ENCODE data around the gene LRP8. TPM values are rescaled to one million over a fixed set of nuclear protein-coding genes. Genes with fewer than 3 reads are reported as not detected.

Gene LRP8
- total RNA-seq, 1 donor from 2014 or later, result 21.1 TPM

GRCh38 chr1:53349968-53350852 is 22.3 kb upstream of the LRP8 start:
- Histone ChIP-seq H3K27ac (no peak overlapping the region), H3K36me3 (no peaks in the 10 kb centered on the region), H3K9me3 (no peaks in the 10 kb centered on the region), H3K4me3 (no peak overlapping the region), H3K27me3 (no peaks in the 10 kb centered on the region), H3K4me1 (no peaks in the 10 kb centered on the region)
- peak in 1 of 2 donors; percentile 85 for DNase-seq (ENCODE audit: extremely low spot score in 2 of 2)
- no peak for TF ChIP-seq POLR2AphosphoS5 (IDR thresholded peaks at IDR 0.05; ENCODE audit: insufficient read depth in 1 of 2, low read depth in 1 of 2)
- intact Hi-C loops (cut with DNase I), result no loop called here

- H3K27me3 ChIP-seq, result no peaks in the 10 kb centered on the region
- no peaks in the 10 kb centered on the region for H3K36me3 ChIP-seq
- H3K4me1 ChIP-seq, result no peaks in the 10 kb centered on the region
- H3K27ac ChIP-seq, result no peak overlapping the region
- TF ChIP-seq POLR2A (IDR thresholded peaks at IDR 0.05), result no peak
- TF ChIP-seq CTCF (IDR thresholded peaks at IDR 0.05), result no peak
- no peak for TF ChIP-seq POLR2AphosphoS5 (IDR thresholded peaks at IDR 0.05; ENCODE audit: insufficient read depth in 1 of 2, low read depth in 1 of 2)
- DNase-seq (ENCODE audit: extremely low spot score in 2 of 2), result peak; percentile 44 to 93
- intact Hi-C loops (cut with DNase I), result no loop called here
- H3K4me3 ChIP-seq, result no peak overlapping the region
- H3K9me3 ChIP-seq, result no peaks in the 10 kb centered on the region
Measured at GRCh38 chr1:53349369-53349835, 21.5 kb upstream of the LRP8 start.

GRCh38 chr1:53348486-53349368 is 20.9 kb upstream of the LRP8 start:
- Histone ChIP-seq H3K27ac (no peak overlapping the region), H3K4me3 (no peak overlapping the region), H3K27me3 (no peaks in the 10 kb centered on the region), H3K4me1 (no peaks in the 10 kb centered on the region), H3K36me3 (no peaks in the 10 kb centered on the region), H3K9me3 (no peaks in the 10 kb centered on the region)
- TF ChIP-seq POLR2A (IDR thresholded peaks at IDR 0.05) (no peak), CTCF (IDR thresholded peaks at IDR 0.05) (no peak), POLR2AphosphoS5 (IDR thresholded peaks at IDR 0.05; ENCODE audit: insufficient read depth in 1 of 2, low read depth in 1 of 2) (no peak)
- peak; percentile 67 to 92 for DNase-seq (ENCODE audit: extremely low spot score in 2 of 2)
- intact Hi-C loops (cut with DNase I), result no loop called here

DNA sequence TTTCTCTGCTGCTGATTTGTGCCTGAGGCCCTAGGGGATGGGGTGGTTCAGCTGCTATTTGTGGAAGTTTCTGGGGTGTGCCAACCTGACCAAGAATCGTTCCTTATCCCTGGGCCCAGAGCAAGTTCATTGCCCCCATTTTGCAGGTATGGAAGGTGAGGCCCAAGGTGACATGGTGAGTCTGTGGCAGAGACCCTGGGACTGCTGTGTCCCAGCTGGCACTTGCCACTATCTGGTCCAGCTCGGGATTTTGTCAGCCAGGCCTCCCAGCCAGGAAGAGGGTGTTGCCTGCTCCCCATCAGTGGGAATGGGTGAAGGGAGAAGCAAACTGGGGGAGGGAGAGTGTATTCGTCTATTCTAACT is 18.9 kb upstream of the LRP8 start:
- no peaks in the 10 kb centered on the region for H3K9me3 ChIP-seq
- intact Hi-C loops (cut with DNase I), result no loop called here
- TF ChIP-seq POLR2A (IDR thresholded peaks at IDR 0.05) (no peak), CTCF (IDR thresholded peaks at IDR 0.05) (no peak), POLR2AphosphoS5 (IDR thresholded peaks at IDR 0.05; ENCODE audit: insufficient read depth in 1 of 2, low read depth in 1 of 2) (no peak)
- peak in 1 of 2 donors; percentile 67 for DNase-seq (ENCODE audit: extremely low spot score in 2 of 2)
- H3K4me3 ChIP-seq, result no peak overlapping the region
- no peak overlapping the region for H3K27ac ChIP-seq
- no peaks in the 10 kb centered on the region for H3K27me3 ChIP-seq
- H3K36me3 ChIP-seq, result no peaks in the 10 kb centered on the region
- H3K4me1 ChIP-seq, result no peaks in the 10 kb centered on the region

GRCh38 chr1:53345996-53346813 is 18.3 kb upstream of the LRP8 start:
- Histone ChIP-seq H3K9me3 (no peaks in the 10 kb centered on the region), H3K27me3 (no peaks in the 10 kb centered on the region), H3K4me3 (no peak overlapping the region), H3K4me1 (no peaks in the 10 kb centered on the region), H3K36me3 (no peaks in the 10 kb centered on the region), H3K27ac (no peak overlapping the region)
- intact Hi-C loops (cut with DNase I), result no loop called here
- TF ChIP-seq POLR2AphosphoS5 (IDR thresholded peaks at IDR 0.05; ENCODE audit: insufficient read depth in 1 of 2, low read depth in 1 of 2) (no peak), CTCF (IDR thresholded peaks at IDR 0.05) (no peak), POLR2A (IDR thresholded peaks at IDR 0.05) (no peak)
- peak; percentile 61 to 64 for DNase-seq (ENCODE audit: extremely low spot score in 2 of 2)
